Sigmoid colon (tissue), 7 donors: Measurements from ENCODE around the gene GNAI2. TPM values are rescaled to one million over a fixed set of nuclear protein-coding genes. Genes with fewer than 3 reads are reported as not detected.
A peak's percentile ranks its signal among the peaks of the same experiment; 100 is the strongest.

Experiments used
- DNase-seq: peaks from one replicate; pipeline ENCODE4 v3.0.0-alpha.2; 2019
- H3K27ac ChIP-seq, 4 donors: fragments of 200-600 bp; sonication (generic); one replicate each; pipeline ENCODE4 v1.5.1; 2016 to 2019; ENCODE audit warnings: mild to moderate bottlenecking in 1 of 4
- H3K27me3 ChIP-seq, 3 donors: fragments of 200-600 bp; sonication (generic); one replicate each; pipeline ENCODE4 v1.5.1; 2019; ENCODE audit warnings: mild to moderate bottlenecking in 1 of 3
- H3K36me3 ChIP-seq, 4 donors: fragments of 200-600 bp; sonication (generic); one replicate each; pipeline ENCODE4 v1.5.1; 2016 to 2019
- H3K4me1 ChIP-seq, 4 donors: fragments of 200-600 bp; sonication (generic); one replicate each; pipeline ENCODE4 v1.5.1; 2017 to 2019
- H3K4me3 ChIP-seq, 4 donors: fragments of 200-600 bp; sonication (generic); one replicate each; pipeline ENCODE4 v1.5.1; 2017 to 2019; ENCODE audit warnings: mild to moderate bottlenecking in 2 of 4, moderate library complexity in 1 of 4
- H3K9me3 ChIP-seq, 4 donors: fragments of 200-600 bp in 3 of 4; sonication (generic) in 3 of 4; one replicate each; pipeline versions ENCODE4 v1.5.1 to v1.6.1; 2013 to 2019
- EP300 ChIP-seq, 4 donors: sonication (generic); formaldehyde crosslinking; IDR thresholded peaks; one replicate each; pipeline ENCODE4 v1.6.1; 2017; ENCODE audit warnings: antibody characterized with exemption in 4 of 4
- POLR2A ChIP-seq, 2 donors: fragments of 450-650 bp; IDR thresholded peaks; one replicate each; pipeline ENCODE4 v1.6.1; 2016; ENCODE audit warnings: antibody characterized with exemption in 2 of 2, mild to moderate bottlenecking in 2 of 2, moderate library complexity in 2 of 2
- POLR2AphosphoS5 ChIP-seq, 4 donors: sonication (generic); formaldehyde crosslinking; IDR thresholded peaks; one replicate each; pipeline ENCODE4 v1.6.1; 2017; ENCODE audit warnings: antibody characterized with exemption in 4 of 4
- WGBS, 2 donors: extraction: QIAGEN DNeasy Blood & Tissue Kit; methylation state at CpG; one replicate each; pipeline ENCODE4 v1.1.7; 2013; 5-methylcytosine and 5-hydroxymethylcytosine counted together
- intact Hi-C: fragments of 100-400 bp; cut with DNase I; formaldehyde crosslinking; loops from one replicate; pipeline ENCODE4 v1.15.1; 2023
- polyA plus RNA-seq, 3 donors: library from polyadenylated mRNA; stranded (reverse); fragments of 200-250 nt; gene quantifications; one replicate each; pipeline ENCODE4 v1.2.3, GENCODE V29; 2013
- total RNA-seq, 4 donors: library from RNA; depleted of rRNA; stranded (reverse); fragments of >200 nt; gene quantifications; one replicate each; pipeline ENCODE4 v1.1.0, GENCODE V29; 2016
- TF ChIP-seq, protein P1 (sequence below), 4 experiments: fragments of 450-650 bp in 3 of 4; fragments of 200-600 bp in 1 of 4; IDR thresholded peaks; one replicate each; pipeline ENCODE4 v1.5.1; 2016 to 2019; ENCODE audit warnings: antibody characterized with exemption in 4 of 4, mild to moderate bottlenecking in 3 of 4, moderate library complexity in 2 of 4
- donor health status: healthy with polysubstance abuse.
- donor health status: Bipolar disorder and iron deficiency.
- donor health status: healthy.

The GNAI2 gene
- total and polyA plus RNA-seq, 7 donors = 43.9 to 171 (median 149) TPM

DNA sequence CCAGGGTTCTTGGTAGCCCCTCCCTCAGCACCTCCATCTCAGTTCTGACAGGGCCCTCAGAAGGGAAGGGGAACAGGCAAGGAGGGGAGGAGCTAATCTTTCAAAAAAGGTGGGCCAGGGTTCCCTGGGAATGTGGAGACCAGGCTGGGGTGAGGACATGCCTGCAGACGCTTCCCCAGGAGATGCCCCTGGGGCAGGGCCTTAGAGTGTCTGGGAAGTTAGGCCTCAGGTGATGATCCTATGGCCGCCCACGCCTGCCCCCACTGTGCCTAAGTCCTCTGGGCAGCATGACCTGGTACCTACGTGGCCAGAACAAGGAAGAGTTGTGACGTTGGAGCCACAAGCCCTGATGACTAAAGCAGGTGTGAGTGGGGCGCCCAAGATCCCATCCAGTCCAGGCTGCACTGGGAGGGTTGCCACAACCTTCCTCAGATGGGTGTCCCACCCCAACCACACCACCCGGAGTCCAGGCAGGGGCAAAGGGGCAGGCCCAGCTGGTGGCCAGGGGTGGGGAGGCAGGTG, 29.0 kb downstream of the GNAI2 start:
- peak overlapping the region; percentile 93 to 99 (median 99) for H3K27ac ChIP-seq
- TF ChIP-seq POLR2AphosphoS5 (IDR thresholded peaks at IDR 0.05) (peak in 1 of 4 donors; percentile 44), POLR2A (IDR thresholded peaks at IDR 0.05) (no peak), EP300 (IDR thresholded peaks at IDR 0.05) (no peak)
- TF ChIP-seq, protein P1, sequence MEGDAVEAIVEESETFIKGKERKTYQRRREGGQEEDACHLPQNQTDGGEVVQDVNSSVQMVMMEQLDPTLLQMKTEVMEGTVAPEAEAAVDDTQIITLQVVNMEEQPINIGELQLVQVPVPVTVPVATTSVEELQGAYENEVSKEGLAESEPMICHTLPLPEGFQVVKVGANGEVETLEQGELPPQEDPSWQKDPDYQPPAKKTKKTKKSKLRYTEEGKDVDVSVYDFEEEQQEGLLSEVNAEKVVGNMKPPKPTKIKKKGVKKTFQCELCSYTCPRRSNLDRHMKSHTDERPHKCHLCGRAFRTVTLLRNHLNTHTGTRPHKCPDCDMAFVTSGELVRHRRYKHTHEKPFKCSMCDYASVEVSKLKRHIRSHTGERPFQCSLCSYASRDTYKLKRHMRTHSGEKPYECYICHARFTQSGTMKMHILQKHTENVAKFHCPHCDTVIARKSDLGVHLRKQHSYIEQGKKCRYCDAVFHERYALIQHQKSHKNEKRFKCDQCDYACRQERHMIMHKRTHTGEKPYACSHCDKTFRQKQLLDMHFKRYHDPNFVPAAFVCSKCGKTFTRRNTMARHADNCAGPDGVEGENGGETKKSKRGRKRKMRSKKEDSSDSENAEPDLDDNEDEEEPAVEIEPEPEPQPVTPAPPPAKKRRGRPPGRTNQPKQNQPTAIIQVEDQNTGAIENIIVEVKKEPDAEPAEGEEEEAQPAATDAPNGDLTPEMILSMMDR (IDR thresholded peaks at IDR 0.05) = no peak
- H3K9me3 ChIP-seq = no peaks in the 10 kb centered on the region
- intact Hi-C loops = loop anchor here (5.0 kb wide), 1 partner anchor 62 kb away; the partner anchor contains the start of gene TUSC2
- peaks cover 0 to 86% (median 76%) of the 10 kb centered on the region in 4 donors for H3K4me1 ChIP-seq
- WGBS, 2 donors = 48 to 72% methylated on average over 7 of the region's 7 CpGs
- DNase-seq = no peak
- no peaks in the 10 kb centered on the region for H3K36me3 ChIP-seq
- H3K27me3 ChIP-seq = no peaks in the 10 kb centered on the region
- no peak overlapping the region for H3K4me3 ChIP-seq

DNA sequence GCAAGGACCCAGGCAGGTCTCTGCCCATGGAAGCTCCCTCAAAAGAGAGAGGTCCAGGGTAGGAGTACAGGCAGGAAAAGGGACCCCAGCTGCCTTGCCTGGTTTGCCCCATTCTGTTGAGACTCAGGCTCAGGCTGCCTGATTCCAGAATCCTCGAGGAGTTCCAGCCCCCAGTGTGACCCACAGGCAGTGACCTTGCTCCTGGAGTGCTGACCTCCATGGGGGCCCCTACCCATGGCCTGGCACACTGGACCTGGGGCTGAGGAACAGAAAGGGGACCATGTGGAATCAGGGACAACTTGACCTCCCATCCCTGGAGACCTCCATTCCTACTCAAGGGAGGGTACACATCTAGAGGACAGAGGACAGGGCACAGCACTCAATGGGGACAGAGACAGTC, 29.6 kb downstream of the GNAI2 start:
- no peak for TF ChIP-seq POLR2A (IDR thresholded peaks at IDR 0.05)
- TF ChIP-seq, protein P1 (IDR thresholded peaks at IDR 0.05) = no peak
- TF ChIP-seq POLR2AphosphoS5 (IDR thresholded peaks at IDR 0.05) = no peak
- TF ChIP-seq EP300 (IDR thresholded peaks at IDR 0.05) = no peak
- H3K27ac ChIP-seq = peak overlapping the region; percentile 93 to 99 (median 99)
- no peaks in the 10 kb centered on the region for H3K36me3 ChIP-seq
- H3K4me1 ChIP-seq = peaks cover 0 to 81% (median 78%) of the 10 kb centered on the region in 4 donors
- H3K27me3 ChIP-seq = no peaks in the 10 kb centered on the region
- H3K9me3 ChIP-seq = no peaks in the 10 kb centered on the region
- intact Hi-C loops = no loop called here
- DNase-seq = no peak
- H3K4me3 ChIP-seq = no peak overlapping the region
- WGBS, 2 donors = 63 to 73% methylated on average over 1 of the region's 1 CpG

DNA sequence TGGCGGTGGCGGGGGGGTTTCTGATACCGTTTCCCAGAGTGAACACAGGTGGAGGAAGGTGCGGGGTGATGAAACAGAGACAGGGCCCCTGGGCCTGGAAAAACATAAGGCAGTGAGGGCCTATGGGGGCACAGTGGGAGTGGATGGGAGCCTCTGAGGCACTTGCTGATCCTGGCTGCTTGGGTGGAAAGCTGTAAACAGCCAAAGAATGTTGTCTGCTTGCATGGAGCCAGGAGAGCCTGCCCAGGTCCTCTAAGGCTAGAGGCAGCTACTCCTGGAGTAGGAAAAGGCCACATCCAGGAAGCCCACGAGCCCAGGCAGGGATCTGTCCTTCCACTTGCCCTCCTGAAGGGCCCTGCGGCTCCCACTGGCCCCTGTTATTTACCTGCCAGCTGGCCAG, 30.0 kb downstream of the GNAI2 start:
- peak overlapping the region; percentile 93 to 99 (median 99) for H3K27ac ChIP-seq
- H3K4me3 ChIP-seq = peak overlapping the region in 1 of 4 donors; percentile 55
- DNase-seq = no peak
- H3K4me1 ChIP-seq = peaks cover 0 to 77% (median 73%) of the 10 kb centered on the region in 4 donors
- H3K9me3 ChIP-seq = no peaks in the 10 kb centered on the region
- 85 to 89% methylated on average over 6 of the region's 6 CpGs for WGBS, 2 donors
- no peaks in the 10 kb centered on the region for H3K27me3 ChIP-seq
- intact Hi-C loops = no loop called here
- H3K36me3 ChIP-seq = no peaks in the 10 kb centered on the region
- TF ChIP-seq, protein P1 (IDR thresholded peaks at IDR 0.05) = no peak
- TF ChIP-seq POLR2AphosphoS5 (IDR thresholded peaks at IDR 0.05) (no peak), EP300 (IDR thresholded peaks at IDR 0.05) (no peak), POLR2A (IDR thresholded peaks at IDR 0.05) (no peak)

DNA sequence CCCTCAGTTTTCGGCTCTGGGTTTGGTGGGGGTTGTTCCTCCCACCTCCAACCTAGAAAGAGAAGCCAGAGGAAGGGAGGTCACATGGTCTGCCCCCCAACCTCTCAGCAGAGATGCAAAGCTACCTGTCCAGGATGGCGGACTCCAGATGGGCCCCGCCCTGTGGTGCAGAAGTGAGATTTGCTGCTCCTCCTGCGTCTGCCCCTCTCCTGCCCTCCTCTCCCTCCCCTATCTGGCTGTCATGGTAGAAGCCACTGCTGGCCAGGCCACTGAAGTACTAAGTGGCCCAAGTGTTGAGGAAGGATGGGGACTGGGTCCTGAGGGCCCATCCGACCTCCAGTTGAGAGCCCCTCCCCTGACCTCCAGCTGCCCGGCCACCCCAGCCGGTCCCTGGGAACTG, 30.8 kb downstream of the GNAI2 start:
- no peaks in the 10 kb centered on the region for H3K27me3 ChIP-seq
- TF ChIP-seq POLR2A (IDR thresholded peaks at IDR 0.05) = no peak
- TF ChIP-seq, protein P1 (IDR thresholded peaks at IDR 0.05) = no peak
- no peak for TF ChIP-seq EP300 (IDR thresholded peaks at IDR 0.05)
- TF ChIP-seq POLR2AphosphoS5 (IDR thresholded peaks at IDR 0.05) = no peak
- intact Hi-C loops = no loop called here
- H3K36me3 ChIP-seq = no peaks in the 10 kb centered on the region
- no peaks in the 10 kb centered on the region for H3K9me3 ChIP-seq
- H3K27ac ChIP-seq = peak overlapping the region; percentile 93 to 99 (median 99)
- 36 to 62% methylated on average over 7 of the region's 7 CpGs for WGBS, 2 donors
- peaks cover 0 to 69% (median 66%) of the 10 kb centered on the region in 4 donors for H3K4me1 ChIP-seq
- DNase-seq = no peak
- peak overlapping the region; percentile 41 to 58 (median 54) for H3K4me3 ChIP-seq
